Left renal pelvis (tissue), 4 donors: ENCODE results near the gene ARHGAP11A. TPM values are rescaled to one million over a fixed set of nuclear protein-coding genes. Genes with fewer than 3 reads are reported as not detected.
A peak's percentile ranks its signal among the peaks of the same experiment; 100 is the strongest.
"Not testable (repeated sequence)": the region's sequence is repeated elsewhere in the genome, so short reads cannot be mapped to it uniquely, and the experiment has no call there.

Source experiments
- DNase-seq, 4 donors: peaks; one replicate each; pipeline ENCODE4 v3.0.0-alpha.2; 2013; ENCODE audit warnings: low read depth in 4 of 4, low spot score in 3 of 4
- polyA plus RNA-seq, 4 donors: library from polyadenylated mRNA; unstranded; fragments of 120-200 nt; gene quantifications; one replicate each; pipeline ENCODE4 v1.2.1, GENCODE V29; 2013; ENCODE audit not compliant: insufficient read length in 4 of 4

The ARHGAP11A gene, protein sequence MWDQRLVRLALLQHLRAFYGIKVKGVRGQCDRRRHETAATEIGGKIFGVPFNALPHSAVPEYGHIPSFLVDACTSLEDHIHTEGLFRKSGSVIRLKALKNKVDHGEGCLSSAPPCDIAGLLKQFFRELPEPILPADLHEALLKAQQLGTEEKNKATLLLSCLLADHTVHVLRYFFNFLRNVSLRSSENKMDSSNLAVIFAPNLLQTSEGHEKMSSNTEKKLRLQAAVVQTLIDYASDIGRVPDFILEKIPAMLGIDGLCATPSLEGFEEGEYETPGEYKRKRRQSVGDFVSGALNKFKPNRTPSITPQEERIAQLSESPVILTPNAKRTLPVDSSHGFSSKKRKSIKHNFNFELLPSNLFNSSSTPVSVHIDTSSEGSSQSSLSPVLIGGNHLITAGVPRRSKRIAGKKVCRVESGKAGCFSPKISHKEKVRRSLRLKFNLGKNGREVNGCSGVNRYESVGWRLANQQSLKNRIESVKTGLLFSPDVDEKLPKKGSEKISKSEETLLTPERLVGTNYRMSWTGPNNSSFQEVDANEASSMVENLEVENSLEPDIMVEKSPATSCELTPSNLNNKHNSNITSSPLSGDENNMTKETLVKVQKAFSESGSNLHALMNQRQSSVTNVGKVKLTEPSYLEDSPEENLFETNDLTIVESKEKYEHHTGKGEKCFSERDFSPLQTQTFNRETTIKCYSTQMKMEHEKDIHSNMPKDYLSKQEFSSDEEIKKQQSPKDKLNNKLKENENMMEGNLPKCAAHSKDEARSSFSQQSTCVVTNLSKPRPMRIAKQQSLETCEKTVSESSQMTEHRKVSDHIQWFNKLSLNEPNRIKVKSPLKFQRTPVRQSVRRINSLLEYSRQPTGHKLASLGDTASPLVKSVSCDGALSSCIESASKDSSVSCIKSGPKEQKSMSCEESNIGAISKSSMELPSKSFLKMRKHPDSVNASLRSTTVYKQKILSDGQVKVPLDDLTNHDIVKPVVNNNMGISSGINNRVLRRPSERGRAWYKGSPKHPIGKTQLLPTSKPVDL
- polyA plus RNA-seq = 10 to 100 TPM; 30.9 to 35.6 (median 33.3) TPM

DNA sequence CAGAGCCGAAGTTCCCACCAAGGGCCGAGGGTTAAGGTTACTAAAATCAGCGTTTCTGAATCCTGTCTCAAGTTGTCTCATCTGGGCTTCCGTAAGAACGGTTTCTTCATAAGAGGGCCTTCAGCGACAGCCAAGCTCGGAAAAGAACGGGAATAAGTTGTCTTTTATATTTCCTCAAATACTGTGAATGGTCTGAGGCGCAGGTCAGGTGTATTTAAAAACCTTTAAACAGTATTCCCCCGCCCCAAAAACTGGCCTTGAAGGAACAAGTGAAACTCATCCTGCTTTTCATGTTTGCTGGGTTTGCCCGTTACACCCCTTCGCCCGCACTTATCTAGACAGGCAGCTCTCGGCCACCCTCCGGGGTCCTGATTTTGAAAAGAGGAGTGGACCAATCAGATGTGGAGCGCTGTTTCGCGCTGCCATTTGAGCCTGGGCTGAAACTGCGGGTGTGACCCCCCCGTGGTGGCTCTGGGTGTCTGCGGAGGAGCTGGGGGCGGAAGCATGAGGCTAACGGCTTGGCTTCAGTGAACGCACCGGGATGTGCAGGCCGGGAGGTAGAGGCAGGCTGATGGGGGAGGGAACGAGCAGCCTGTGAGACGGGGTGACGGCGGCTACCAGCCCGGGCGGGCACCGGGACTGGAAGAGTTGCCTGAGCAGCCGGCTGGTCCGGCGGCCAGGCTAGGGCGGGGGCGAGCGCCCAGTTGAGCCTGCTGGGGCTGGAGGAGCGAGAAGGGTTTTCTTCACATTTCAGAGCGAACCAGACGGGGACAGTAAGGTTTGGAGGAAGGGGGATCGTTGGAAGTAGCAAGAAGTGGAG is at the start of gene ARHGAP11A:
Gene ARHGAP11A, plus strand, starts transcription at position 454 of the 820 bp plus-strand sequence. CDS start 708 bp downstream, outside the sequence.
- peak; percentile 84 to 91 (median 85) for DNase-seq

DNA sequence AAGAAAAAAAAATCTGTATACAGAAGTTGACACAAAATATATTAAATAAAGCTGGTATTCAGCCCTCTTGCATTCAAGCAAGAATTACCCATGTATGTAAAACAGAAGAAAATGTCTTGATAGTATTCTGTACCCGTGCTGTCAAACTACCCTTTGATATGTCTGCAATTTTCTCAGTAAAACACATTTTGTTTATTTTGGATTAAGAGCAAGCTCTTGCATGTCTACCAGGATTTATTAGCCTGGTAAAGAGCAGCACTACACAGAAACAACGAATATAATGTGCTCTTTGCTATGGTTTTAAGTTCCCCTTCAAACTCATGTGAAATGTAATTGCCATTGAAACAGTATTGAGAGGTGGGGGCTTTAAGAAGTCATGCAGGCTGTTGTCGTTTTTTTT is 46.3 kb upstream of the ARHGAP11A start:
- not testable (repeated sequence) for DNase-seq

DNA sequence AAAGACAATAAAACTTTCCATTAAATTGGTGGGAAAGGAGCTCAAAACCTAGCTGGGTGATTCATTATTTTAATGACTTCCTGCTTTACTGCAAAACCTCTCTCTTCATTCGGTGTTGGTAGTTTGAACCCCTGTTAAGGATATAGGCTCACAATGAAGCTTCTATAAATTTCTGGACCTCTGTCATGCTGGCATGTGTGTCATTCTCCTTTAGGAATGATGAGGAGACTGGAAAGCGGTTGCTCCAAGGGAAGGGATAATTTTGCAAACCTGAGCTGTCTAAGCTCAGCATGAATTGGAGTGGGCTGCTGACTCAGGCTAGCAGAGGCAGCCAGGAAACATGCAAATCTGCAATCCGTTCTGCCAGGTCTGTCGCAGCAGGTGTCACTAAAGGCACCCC is 36.8 kb upstream of the ARHGAP11A start:
- not testable (repeated sequence) for DNase-seq

DNA sequence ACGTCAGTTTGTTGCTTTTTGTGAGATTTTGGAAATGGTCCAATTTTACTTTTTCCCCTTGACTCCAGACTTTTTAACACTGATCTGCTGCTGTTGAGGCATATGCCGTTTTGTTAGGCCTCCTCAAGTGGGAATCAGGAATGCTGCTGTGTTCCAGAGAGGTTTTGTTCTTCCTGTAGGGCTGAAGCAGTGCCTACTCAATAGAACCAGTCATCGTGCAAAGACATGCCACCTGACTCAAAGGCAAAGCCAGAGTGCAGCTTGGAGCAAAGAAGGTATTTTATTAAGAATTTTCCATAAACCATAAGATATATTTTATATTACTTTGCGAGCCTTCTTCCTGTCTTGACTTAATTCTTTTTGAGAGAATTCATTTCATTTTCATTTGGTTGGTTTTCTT is 29.5 kb upstream of the ARHGAP11A start:
- DNase-seq = not testable (repeated sequence)

DNA sequence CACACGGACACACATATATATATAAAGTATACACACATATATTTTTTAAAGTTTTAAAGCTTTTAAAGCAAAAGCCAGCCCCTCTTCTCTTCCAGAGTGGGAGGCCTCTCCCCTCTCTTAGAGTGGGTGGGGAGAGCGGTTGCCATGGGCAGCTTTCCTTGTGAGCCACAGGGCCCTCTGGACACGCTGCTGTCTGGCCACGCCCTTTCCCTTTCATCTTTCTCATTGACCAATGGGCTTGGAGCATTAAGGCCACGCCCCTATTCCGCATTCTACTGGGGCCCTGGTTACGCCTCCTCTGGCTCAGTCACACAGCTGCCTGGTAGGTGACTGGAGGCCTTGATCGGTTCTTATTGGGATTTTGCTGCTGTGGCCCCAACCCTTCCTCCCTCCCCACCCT is 22.2 kb upstream of the ARHGAP11A start, which contains the start of gene GOLGA8N:
Gene GOLGA8N, plus strand, starts transcription at position 306 of the 400 bp plus-strand sequence.
- DNase-seq = not testable (repeated sequence)

DNA sequence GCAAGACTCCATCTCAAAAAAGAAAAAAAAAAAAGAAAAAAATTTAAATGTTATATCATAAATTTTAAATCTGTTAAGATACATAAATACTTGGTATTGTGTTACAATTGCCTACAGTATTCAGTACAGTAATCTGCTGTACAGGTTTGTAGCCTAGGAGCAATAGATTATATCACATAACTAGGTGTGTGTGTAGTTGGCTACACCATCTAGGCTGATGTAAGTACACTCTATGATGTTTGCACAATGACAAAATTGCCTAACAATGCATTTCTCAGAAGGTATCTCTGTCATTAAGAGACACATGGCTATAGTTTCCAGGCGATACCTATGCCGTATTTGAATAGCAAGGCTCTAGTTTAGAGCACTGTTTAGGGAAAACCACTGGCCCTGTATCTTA is 5.8 kb upstream of the ARHGAP11A start:
- DNase-seq = not testable (repeated sequence)

DNA sequence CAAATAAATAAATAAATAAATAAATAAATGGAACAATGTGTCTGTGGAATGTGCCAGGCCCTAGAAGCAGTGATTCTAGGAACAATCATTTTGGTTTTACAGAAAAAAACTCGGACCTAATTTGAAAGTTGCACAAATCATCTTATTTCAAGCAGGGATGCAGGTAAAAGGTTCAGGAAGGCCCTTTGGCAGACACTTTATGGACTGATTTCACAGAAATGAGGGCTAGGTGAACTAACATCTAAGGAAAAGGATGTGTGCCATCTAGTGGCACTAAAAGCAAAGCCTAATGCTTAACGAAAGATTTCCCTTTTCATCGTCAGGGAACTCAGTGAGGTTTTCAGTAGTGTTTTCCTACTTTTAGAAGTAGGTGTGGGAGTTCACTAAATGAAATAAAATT is 4.6 kb upstream of the ARHGAP11A start:
- not testable (repeated sequence) for DNase-seq

DNA sequence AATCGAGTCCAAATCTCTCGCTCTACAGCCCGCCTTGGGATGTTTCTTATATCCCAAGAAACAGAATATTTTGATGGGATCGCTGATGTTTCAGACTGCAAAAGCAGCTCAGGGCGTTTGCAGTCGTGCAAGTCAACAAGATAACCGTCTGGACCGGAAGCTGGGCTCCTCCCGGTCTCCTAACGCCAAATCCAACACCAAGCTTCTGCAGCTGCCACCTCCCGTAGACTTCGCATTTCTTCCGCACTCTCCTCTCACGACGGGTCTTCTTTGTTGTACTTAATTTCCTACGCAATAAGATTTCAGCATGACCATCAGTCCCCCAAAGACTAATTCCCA is 623 bp upstream of the ARHGAP11A start:
- DNase-seq = not testable (repeated sequence)

DNA sequence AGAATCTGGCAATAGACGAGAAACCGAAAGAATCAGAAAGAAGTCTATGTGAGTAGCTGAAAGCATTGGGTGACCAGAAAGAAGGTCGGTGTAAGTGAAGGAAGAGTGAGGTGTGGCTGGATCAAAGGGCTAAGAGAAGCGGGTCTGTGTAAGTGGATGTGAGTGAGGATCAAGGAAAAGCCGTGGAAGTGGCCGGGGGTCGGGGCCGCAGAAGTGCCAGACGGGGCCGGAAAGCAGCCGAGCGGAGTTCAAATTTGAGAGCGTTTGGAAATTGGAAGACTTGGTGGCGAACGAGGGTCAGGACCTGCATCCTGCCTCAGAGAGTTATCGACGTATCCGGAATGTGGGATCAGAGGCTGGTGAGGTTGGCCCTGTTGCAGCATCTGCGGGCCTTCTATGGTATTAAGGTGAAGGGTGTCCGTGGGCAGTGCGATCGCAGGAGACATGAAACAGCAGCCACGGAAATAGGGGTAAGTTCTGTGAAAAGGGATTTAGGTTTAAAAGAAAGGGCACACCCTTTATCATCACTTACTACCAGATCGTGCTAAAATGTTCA is 645 bp downstream of the ARHGAP11A start:
- DNase-seq = not testable (repeated sequence)

DNA sequence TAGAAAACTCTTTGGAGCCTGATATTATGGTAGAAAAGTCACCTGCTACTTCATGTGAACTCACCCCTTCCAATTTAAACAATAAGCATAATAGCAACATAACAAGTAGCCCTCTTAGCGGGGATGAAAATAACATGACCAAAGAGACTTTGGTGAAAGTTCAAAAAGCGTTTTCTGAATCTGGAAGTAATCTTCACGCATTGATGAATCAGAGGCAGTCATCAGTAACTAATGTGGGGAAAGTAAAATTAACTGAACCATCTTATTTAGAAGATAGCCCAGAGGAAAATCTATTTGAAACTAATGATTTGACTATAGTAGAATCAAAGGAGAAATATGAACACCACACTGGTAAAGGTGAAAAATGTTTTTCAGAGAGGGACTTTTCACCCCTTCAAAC is 21.1 kb downstream of the ARHGAP11A start:
- no peak for DNase-seq

DNA sequence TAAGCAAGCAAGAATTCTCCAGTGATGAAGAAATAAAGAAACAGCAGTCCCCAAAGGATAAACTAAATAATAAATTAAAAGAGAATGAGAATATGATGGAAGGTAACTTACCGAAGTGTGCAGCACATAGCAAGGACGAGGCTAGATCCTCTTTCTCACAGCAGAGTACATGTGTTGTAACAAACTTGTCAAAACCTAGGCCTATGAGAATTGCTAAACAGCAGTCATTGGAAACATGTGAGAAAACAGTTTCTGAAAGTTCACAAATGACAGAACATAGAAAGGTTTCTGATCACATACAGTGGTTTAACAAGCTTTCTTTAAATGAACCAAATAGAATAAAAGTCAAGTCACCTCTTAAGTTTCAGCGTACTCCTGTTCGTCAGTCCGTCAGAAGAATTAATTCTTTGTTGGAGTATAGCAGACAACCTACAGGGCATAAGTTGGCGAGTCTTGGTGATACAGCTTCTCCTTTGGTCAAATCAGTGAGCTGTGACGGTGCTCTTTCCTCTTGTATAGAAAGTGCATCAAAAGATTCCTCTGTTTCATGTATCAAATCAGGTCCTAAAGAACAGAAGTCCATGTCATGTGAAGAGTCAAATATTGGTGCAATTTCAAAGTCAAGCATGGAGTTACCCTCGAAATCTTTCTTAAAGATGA is 21.7 kb downstream of the ARHGAP11A start:
- no peak for DNase-seq

DNA sequence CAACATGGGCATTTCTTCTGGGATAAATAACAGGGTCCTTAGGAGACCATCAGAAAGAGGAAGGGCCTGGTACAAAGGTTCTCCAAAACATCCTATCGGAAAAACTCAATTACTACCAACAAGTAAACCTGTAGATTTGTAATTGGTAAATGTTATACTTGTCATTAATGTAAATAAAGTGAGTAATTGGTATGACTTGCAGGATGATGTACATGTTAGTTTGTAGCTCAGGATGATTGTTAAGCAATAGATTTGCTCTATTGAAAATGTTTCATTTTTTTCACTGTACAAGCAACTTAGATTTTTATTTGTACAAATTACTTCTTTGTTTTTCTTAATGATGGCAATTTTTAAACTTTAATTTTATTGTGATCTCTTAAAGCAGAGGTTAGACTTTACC is 22.4 kb downstream of the ARHGAP11A start:
- no peak for DNase-seq

DNA sequence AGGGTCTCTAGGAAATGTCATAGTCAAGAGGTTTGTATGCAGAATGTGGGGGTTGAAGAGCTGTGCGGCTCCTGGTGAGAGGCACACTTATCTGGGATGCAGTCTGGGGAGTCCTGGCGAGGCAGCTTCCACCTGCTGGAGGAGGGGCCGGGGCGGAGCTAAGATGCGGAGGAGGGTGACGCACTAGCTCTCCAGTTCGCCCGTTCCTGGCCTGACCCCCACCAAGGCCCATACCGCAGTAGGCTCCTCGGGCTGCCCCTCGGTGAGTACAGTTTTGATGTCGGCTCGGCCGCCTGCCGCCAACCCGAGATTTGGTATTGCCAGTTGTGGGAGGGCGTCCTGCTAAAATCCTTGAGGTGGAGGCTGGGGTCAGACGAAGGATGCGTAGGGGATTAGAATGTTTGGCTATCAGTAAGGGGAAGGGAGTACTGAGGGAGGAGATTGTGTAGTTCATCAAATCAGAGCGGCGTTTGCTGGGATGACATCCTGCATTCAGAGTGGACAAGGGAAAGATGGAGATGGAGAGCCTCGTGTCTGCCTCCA is 26.3 kb downstream of the ARHGAP11A start, which contains the start of gene SCG5:
Gene SCG5, plus strand, starts transcription at position 194 of the 543 bp plus-strand sequence. CDS start 1,883 bp downstream, outside the sequence.
- DNase-seq = peak in 3 of 4 donors; percentile 16 to 38 (median 24)

DNA sequence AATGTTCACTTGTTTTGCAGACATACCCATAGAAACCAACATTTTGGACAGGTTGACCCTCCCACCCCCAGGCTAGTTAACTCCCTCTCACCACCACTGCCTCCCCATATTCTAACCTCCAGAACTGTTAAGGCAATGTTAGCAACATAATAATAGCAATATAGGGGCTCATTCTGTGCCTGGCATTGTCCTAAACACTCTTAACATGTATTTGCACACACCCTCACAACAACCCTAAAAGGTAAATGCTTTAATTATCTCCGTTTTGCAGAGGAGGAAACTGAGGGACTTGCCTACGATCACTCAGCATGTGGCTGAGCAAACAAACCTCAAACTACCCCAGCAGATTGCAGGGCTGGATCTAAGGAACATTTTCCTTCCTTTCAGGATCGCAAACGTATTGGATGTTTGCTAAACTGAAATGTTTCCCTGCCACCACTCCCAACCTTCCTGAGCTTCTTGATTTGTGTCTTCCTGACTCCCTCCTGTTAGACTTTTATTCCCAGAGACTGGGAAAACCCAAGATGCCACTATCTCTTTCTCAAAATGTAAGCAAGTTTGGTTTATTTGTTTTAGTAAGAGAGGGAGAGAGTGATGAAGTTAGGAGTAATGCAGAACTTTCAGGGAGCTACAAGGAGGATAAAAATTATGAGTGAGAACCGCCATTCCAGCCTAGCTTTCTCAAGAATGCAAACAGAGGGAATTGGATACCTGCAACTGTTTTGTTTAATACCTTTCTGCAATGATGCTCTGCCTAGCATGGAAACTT is 27.5 kb downstream of the ARHGAP11A start:
- no peak for DNase-seq

DNA sequence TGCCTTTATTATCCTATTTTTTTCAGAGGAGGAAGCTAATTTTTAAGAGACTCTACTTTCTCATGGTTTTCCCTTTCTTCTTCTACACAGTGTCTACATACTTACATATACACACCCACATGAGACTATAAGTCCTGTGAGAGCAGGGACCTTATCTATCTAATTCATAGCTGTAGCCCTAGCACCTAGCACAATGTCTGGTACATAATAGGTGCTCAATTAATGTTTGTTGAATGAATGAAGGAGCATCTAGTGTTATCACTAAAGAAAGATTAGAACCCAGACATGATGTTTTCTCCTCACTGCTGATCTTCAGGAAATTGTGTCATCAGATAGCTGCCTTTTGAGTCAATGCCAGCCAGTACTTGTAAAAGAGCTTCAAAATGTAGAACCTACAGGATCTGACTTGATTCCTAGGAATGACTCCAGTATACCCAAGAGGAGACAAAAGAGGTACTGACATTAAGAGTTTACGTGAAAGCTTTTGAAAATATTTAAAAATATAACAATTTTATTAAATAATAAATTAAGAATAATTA is 28.7 kb downstream of the ARHGAP11A start:
- no peak for DNase-seq

DNA sequence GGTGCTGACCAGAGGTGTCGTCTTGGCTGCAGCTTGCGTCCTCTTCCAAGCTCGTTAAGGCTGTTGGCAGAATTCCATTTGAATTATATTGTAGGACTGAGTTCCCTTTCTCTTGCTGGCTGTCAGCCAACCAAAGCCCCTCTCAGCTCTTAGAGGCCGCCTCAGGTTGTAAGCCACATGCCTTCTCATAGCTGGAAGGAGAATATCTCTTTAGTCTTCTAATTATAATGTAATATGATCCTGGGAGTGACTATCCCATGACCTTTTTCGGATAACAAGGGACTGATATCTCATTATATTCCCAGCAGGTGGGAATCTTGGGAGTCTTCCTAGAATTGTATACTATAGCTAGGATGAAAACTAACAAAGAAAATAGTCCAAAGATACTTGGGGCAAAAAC is 31.0 kb downstream of the ARHGAP11A start:
- DNase-seq = peak in 1 of 4 donors; percentile 20

DNA sequence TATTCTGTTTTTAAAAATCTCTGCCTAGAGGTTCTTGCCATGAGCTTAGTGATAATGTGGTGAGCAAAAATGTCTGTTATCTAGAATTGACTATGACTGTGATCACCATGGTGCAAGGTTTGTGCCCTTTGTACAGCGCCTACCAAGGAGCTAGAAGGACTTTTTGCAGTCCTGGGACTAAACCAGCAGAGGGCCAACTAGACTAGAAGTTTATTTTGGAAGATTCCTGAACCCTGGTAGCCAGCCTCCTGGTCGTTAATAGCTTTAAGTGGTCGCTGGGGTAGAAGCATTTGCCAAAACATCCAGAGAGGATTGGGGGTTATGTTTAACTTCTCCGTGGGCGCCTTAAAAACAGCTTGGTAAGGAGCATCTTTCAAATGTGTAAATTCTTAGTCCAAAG is 34.0 kb downstream of the ARHGAP11A start:
- no peak for DNase-seq
